Fibroblast of villous mesenchyme (primary cell): ENCODE results near the gene TMEM132D. TPM values are rescaled to one million over a fixed set of nuclear protein-coding genes. Genes with fewer than 3 reads are reported as not detected.

ENCODE experiments used
- DNase-seq: peaks from one replicate; pipeline ENCODE4 v3.0.0-alpha.2; 2010; ENCODE audit warnings: low read depth
- H3K4me3 ChIP-seq: 2 replicates; pipeline ENCODE4 v1.5.1; 2011; ENCODE audit warnings: low read depth, mild to moderate bottlenecking, low read length
- total RNA-seq: library from RNA; depleted of rRNA; stranded (reverse); fragments of >200 nt; gene quantifications from 2 replicates; pipeline ENCODE4 v1.2.3, GENCODE V29; 2012
- TF ChIP-seq, protein P1 (sequence below): IDR thresholded peaks from 2 replicates; pipeline ENCODE4 v1.5.1; 2012; ENCODE audit warnings: low read depth, mild to moderate bottlenecking, low read length; ENCODE audit not compliant: insufficient read depth

The TMEM132D gene
- total RNA-seq, 1 donor, result not detected

GRCh38 chr12:129717438-129717837, 186.4 kb downstream of the TMEM132D start:
- H3K4me3 ChIP-seq, result no peak overlapping the region
- TF ChIP-seq, protein P1, sequence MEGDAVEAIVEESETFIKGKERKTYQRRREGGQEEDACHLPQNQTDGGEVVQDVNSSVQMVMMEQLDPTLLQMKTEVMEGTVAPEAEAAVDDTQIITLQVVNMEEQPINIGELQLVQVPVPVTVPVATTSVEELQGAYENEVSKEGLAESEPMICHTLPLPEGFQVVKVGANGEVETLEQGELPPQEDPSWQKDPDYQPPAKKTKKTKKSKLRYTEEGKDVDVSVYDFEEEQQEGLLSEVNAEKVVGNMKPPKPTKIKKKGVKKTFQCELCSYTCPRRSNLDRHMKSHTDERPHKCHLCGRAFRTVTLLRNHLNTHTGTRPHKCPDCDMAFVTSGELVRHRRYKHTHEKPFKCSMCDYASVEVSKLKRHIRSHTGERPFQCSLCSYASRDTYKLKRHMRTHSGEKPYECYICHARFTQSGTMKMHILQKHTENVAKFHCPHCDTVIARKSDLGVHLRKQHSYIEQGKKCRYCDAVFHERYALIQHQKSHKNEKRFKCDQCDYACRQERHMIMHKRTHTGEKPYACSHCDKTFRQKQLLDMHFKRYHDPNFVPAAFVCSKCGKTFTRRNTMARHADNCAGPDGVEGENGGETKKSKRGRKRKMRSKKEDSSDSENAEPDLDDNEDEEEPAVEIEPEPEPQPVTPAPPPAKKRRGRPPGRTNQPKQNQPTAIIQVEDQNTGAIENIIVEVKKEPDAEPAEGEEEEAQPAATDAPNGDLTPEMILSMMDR, result no peak
- DNase-seq, result no peak

DNA sequence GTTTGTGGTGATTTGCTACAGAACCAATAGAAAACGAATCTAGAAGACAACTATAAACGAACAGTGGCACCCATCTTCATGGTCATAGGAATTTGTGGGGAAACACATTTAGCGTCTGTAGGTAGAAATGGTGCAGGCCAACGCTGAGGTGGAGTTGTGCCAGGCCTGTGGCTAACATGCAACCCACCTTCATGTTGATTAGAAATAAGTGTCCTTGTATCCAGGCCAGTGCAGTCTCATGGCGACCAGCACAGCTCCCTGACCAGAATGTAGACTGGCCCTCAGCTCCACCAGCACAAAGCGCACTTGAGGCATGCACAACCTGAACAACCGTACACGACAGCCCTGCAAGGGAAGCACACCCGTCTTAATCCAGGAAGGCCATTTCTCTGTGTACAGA, 187.0 kb downstream of the TMEM132D start:
- H3K4me3 ChIP-seq, result no peak overlapping the region
- no peak for DNase-seq
- TF ChIP-seq, protein P1, result no peak

- TF ChIP-seq, protein P1, result no peak
- no peak overlapping the region for H3K4me3 ChIP-seq
- no peak for DNase-seq
Observed at GRCh38 chr12:129706716-129707115, 197.1 kb downstream of the TMEM132D start.

GRCh38 chr12:129704232-129704830, 199.5 kb downstream of the TMEM132D start:
- no peak for DNase-seq
- no peak overlapping the region for H3K4me3 ChIP-seq
- TF ChIP-seq, protein P1, result no peak

GRCh38 chr12:129701631-129702101, 202.2 kb downstream of the TMEM132D start:
- no peak overlapping the region for H3K4me3 ChIP-seq
- TF ChIP-seq, protein P1, result no peak
- peak; percentile 2 for DNase-seq

DNA sequence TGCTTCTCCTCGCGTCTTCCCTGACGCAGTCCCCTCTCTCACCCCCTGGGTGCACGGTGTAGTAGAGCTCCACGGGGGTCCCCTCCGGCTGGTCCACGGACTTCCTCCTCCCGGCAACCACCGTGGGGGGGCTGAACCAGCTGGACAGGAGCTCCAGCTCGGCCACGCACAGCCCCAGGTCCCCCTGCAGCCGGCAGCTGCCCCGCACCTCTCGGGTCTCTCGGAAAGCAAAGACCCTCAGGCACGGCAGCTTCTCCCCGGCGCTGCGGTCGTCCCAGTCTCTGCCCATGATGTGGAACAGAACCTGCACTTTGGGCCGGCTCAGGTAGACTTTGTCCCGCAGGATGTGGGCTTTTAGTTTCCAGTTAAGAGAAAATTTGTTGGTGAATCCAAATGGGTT, 203.8 kb downstream of the TMEM132D start:
- TF ChIP-seq, protein P1, result no peak
- H3K4me3 ChIP-seq, result no peak overlapping the region
- no peak for DNase-seq

- TF ChIP-seq, protein P1, result no peak
- DNase-seq, result peak; percentile 14
- no peak overlapping the region for H3K4me3 ChIP-seq
Observed at GRCh38 chr12:129696926-129697325, 206.9 kb downstream of the TMEM132D start.
